ENCODE results near the gene TMEM95. TPM values are rescaled to one million over a fixed set of nuclear protein-coding genes. Genes with fewer than 3 reads are reported as not detected.

The TMEM95 gene
- total and polyA plus RNA-seq, 2 experiments from 2014 or later, result not detected

- no peak for ATAC-seq
- no peak overlapping the region for H3K4me3 ChIP-seq
- H3K36me3 Mint-ChIP-seq (ENCODE audit: low read depth), result peaks cover 70% of the 10 kb centered on the region
- no peak overlapping the region for H3K4me2 ChIP-seq
- peaks cover 53% of the 10 kb centered on the region for H3K4me1 Mint-ChIP-seq
- H3K27ac Mint-ChIP-seq, result no peak overlapping the region
- no peaks in the 10 kb centered on the region for H3K27me3 ChIP-seq (ENCODE audit: insufficient read depth)
- H2AFZ ChIP-seq, result no peak overlapping the region
- H3K4me1 ChIP-seq (ENCODE audit: insufficient read depth), result peaks cover 27% of the 10 kb centered on the region; the same call in 1 of the 2 replicates
- TF ChIP-seq EZH2phosphoT487 (IDR thresholded peaks at IDR 0.05; ENCODE audit: unreplicated experiment), result no peak
- TF ChIP-seq JUNB (IDR thresholded peaks at IDR 0.05; ENCODE audit: unreplicated experiment), result no peak
- no peak for TF ChIP-seq CTCF (conservative IDR thresholded peaks at IDR 0.05; ENCODE audit: low read depth in 2 of 2)
- TF ChIP-seq ZNF331 (CRISPR knock-in tag; IDR thresholded peaks at IDR 0.05; ENCODE audit: low read depth), result no peak
- TF ChIP-seq CREB1 (CRISPR knock-in tag; IDR thresholded peaks at IDR 0.05; ENCODE audit: low read depth), result no peak
- no peak for TF ChIP-seq REST (IDR thresholded peaks at IDR 0.05; ENCODE audit: unreplicated experiment)
- no peak for TF ChIP-seq NANOG (IDR thresholded peaks at IDR 0.05; ENCODE audit: borderline replicate concordance)
- TF ChIP-seq POLR2AphosphoS5 (IDR thresholded peaks at IDR 0.05; ENCODE audit: low read depth), result no peak
- no peak for TF ChIP-seq EZH2 (IDR thresholded peaks at IDR 0.05; ENCODE audit: low read depth, unreplicated experiment)
- no peak for TF ChIP-seq STAT1 (IDR thresholded peaks at IDR 0.05; ENCODE audit: unreplicated experiment)
- TF ChIP-seq ZNF462 (CRISPR knock-in tag; IDR thresholded peaks at IDR 0.05), result no peak
- TF ChIP-seq ETS1 (IDR thresholded peaks at IDR 0.05), result no peak
- no peak for TF ChIP-seq ZNF114 (CRISPR knock-in tag; IDR thresholded peaks at IDR 0.05)
- H3K79me2 ChIP-seq (replicated peaks; ENCODE audit: insufficient read depth), result peaks cover 43% of the 10 kb centered on the region
- no peak overlapping the region; the same call in 1 of the 2 replicates for H3K27ac ChIP-seq (ENCODE audit: low read depth)
- peaks cover 45% of the 10 kb centered on the region for H4K20me1 ChIP-seq (replicated peaks; ENCODE audit: insufficient read depth)
- peak overlapping the region; percentile 98 for H3K4me3 Mint-ChIP-seq
- H3K27me3 Mint-ChIP-seq (ENCODE audit: insufficient read depth, low read depth, poor library complexity), result peaks cover 50% of the 10 kb centered on the region
- DNase-seq (ENCODE audit: low spot score), result no peak
- H3K9me2 ChIP-seq (ENCODE audit: insufficient read depth), result no peaks in the 10 kb centered on the region
- H3K36me3 ChIP-seq (ENCODE audit: insufficient read depth), result peaks cover 37% of the 10 kb centered on the region
- H3F3A ChIP-seq (replicated peaks; ENCODE audit: low read depth), result peaks cover 75% of the 10 kb centered on the region
- H3K9me3 Mint-ChIP-seq, result peaks cover 7% of the 10 kb centered on the region; the same call in 2 of the 3 replicates
These were observed 43.7 kb upstream of the TMEM95 start for GRCh38 chr17:7311110-7311705.

Measured in GM23338 (cell line).